Progenitor cell of endocrine pancreas (in vitro differentiated cells): ENCODE data around the gene WTIP. TPM values are rescaled to one million over a fixed set of nuclear protein-coding genes. Genes with fewer than 3 reads are reported as not detected.

Experiments used
- DNase-seq: peaks from one replicate; pipeline ENCODE4 v3.0.0; 2021; ENCODE audit warnings: low spot score; ENCODE audit not compliant: unreplicated experiment
- H3K27ac Mint-ChIP-seq: 2 replicates; pipeline ENCODE4 v1.8.0; 2021; ENCODE audit warnings: mild to moderate bottlenecking, moderate library complexity, mixed read lengths
- H3K27me3 Mint-ChIP-seq: 2 replicates; pipeline ENCODE4 v1.8.0; 2021; ENCODE audit warnings: mixed read lengths
- H3K36me3 Mint-ChIP-seq: 2 replicates; pipeline ENCODE4 v1.8.0; 2022; ENCODE audit warnings: mixed read lengths; ENCODE audit not compliant: insufficient read depth
- H3K4me1 Mint-ChIP-seq: 2 replicates; pipeline ENCODE4 v1.8.0; 2021; ENCODE audit warnings: low read depth, mixed read lengths
- H3K4me3 Mint-ChIP-seq: 2 replicates; pipeline ENCODE4 v1.8.0; 2021; ENCODE audit warnings: low read depth, mild to moderate bottlenecking, moderate library complexity, mixed read lengths
- H3K9me3 Mint-ChIP-seq: 2 replicates; pipeline ENCODE4 v1.8.0; 2021; ENCODE audit warnings: low read depth, mixed read lengths
- CTCF ChIP-seq: fragments of 200-600 bp; sonication (generic); IDR thresholded peaks from one replicate; pipeline ENCODE4 v1.5.0; 2021; ENCODE audit warnings: antibody characterized with exemption, mild to moderate bottlenecking; ENCODE audit not compliant: unreplicated experiment
- total RNA-seq: library from RNA; stranded (reverse); gene quantifications from 2 replicates; pipeline ENCODE4 v1.2.1, GENCODE V29; 2021

Gene WTIP
- total RNA-seq, 1 donor from 2014 or later, result 24.4 TPM

DNA sequence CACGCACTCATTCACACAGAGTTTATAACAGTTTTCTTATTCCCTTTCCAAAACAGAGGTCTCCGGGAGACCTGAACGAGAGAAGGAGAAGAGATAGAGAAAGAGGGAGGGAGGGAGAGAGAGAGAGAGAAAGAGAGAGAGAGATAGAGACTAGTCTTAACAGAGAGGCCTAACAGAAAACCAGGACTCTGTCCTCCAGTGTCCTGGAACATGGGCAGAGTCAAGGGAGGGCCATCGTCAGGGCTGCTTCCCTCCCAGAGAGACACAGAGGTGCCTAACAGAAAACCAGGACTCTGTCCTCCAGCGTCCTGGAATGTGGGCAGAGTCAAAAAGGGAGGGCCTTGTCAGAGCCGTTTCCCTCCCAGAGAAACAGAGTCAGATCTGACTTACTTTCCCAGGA is 78.7 kb downstream of the WTIP start:
- no peak overlapping the region for H3K4me3 Mint-ChIP-seq
- H3K36me3 Mint-ChIP-seq, result no peaks in the 10 kb centered on the region
- no peak overlapping the region for H3K27ac Mint-ChIP-seq
- peaks cover 10% of the 10 kb centered on the region for H3K27me3 Mint-ChIP-seq
- no peak for TF ChIP-seq CTCF
- no peak for DNase-seq
- H3K9me3 Mint-ChIP-seq, result peaks cover 7% of the 10 kb centered on the region
- no peaks in the 10 kb centered on the region for H3K4me1 Mint-ChIP-seq

Other genes with a start within 250 kb of the WTIP start
- 23.7 and 31.9 TPM in 2 replicates for gene GARRE1, start 227.2 kb upstream of the WTIP start, total RNA-seq
- 147 and 150 TPM in 2 replicates for gene GPI, start 116.6 kb upstream of the WTIP start, total RNA-seq
- 18.1 and 20.1 TPM in 2 replicates for gene PDCD2L, start 77.4 kb upstream of the WTIP start, total RNA-seq
- gene UBA2, start 53.4 kb upstream of the WTIP start, total RNA-seq, result 111 and 120 TPM in 2 replicates
- gene SCGB2B2, start 195.4 kb downstream of the WTIP start, total RNA-seq, result 0.47 and 0.84 TPM in 2 replicates
- gene ZNF302, start 195.9 kb downstream of the WTIP start, total RNA-seq, result 40.1 and 41.9 TPM in 2 replicates